ENCODE results near the gene HOXB3. TPM values are rescaled to one million over a fixed set of nuclear protein-coding genes. Genes with fewer than 3 reads are reported as not detected.

Gene HOXB3
- total RNA-seq, 4 donors from 2014 or later = 10.6 to 30.0 (median 18.0) TPM

DNA sequence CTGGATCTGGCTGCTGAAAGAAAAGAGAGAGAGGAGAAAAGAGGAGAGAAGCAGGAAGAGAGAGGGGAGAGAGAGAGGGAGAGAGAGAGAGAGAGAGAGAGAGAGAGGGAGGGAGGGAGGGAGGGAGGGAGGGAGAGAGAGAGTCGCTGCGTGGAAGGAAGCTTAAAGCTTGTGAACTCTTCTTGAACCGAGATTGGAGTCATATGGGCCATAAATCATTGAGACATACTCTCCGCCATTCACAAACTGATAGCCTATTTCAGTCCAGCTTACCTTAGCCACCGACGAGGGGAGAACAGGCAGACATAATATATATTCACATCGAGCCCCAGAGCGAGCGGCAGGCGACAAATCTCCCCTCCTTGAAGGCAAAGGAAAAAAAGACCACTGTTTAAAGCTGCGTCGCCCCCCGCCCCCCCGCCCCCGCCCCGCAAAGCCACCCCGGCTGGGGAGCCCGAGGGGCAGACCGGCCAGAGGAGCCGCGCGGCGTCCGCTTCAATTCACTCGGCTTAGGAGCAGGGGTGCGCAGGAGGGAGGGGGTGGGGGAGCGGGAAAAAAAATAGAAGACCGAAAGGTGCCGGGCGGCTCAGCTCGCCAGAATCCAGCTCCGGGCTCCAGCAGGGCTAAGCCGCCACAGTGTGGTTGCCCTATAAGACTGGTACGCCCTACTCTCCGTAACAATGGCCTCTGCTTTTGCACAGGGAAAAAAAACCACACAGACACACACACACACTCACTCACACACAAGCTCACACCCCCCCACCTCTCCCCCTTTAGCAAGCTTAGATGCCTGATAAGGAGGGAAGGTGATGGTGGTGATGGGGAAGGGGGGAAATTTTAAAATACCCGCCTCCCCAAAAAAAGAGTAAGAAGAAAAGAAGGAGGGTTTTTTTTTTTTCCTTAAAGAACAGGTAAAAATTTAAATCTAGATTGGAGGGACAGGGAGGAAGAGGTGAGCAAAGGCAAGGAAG, 34.5 kb downstream of the HOXB3 start:
- intact Hi-C loops (cut with DNase I; ENCODE audit: low total_unique reads) = no loop called here

DNA sequence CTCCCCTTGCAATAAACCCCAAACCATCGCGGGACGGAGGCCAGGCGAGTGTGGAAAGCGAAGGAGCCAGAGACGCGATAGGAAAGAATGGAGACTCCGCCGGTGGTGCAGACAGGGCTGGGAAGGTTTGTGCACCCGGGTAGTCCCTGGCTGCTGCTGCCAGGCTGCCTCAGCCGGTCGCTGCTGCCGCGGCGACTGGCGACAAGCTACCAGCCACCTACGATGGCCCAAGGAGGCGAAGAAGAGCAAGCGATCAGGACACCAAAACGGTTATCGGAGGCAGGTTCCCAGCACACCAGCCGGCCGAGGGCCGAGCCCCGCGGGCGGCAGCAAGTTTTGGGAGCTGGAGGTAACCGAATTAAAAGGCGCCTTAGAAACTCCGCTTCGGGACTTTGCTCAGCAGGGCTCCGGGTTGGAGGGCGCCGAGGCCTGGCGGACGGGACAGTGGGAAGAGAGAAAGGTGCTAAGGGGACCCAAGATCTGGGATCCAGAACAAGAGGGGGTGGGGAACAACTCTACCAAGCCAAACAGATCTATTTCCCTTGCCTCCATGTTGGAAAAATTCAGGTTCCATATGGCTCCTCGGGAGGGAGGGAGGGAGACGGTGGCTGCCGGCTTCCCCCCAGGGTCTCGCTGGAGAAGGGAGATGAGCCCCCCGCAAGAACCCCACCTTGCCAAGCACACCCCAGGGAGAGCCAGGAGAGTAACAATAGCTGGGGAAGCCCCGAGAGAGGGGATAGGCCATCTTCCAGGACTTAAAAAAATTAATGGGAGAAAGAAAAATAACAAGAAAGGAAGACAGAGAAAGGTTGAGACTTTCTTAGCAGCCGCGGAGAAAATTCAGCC, 35.4 kb downstream of the HOXB3 start:
- no peaks in the 10 kb centered on the region for H3K27me3 ChIP-seq
- no peak for TF ChIP-seq CTCF (IDR thresholded peaks at IDR 0.05)
- no peak for TF ChIP-seq POLR2A (IDR thresholded peaks at IDR 0.05)
- peak overlapping the region; percentile 67 to 86 for H3K27ac ChIP-seq
- peak overlapping the region; percentile 35 to 40 for H3K4me3 ChIP-seq
- no peaks in the 10 kb centered on the region for H3K36me3 ChIP-seq
- H3K9me3 ChIP-seq = no peaks in the 10 kb centered on the region
- peaks cover 3 to 8% of the 10 kb centered on the region in 2 donors for H3K4me1 ChIP-seq
- DNase-seq = no peak
- intact Hi-C loops (cut with DNase I; ENCODE audit: low total_unique reads) = no loop called here

More for the DNA sequence above, 34.5 kb downstream of the HOXB3 start:
- Histone ChIP-seq H3K27ac (peak overlapping the region; percentile 67 to 86), H3K4me1 (peaks cover 3 to 8% of the 10 kb centered on the region in 2 donors), H3K4me3 (peak overlapping the region; percentile 35 to 40), H3K36me3 (no peaks in the 10 kb centered on the region), H3K27me3 (no peaks in the 10 kb centered on the region), H3K9me3 (no peaks in the 10 kb centered on the region)
- peak in 1 of 2 donors; percentile 45 for DNase-seq
- TF ChIP-seq CTCF (IDR thresholded peaks at IDR 0.05) (peak; percentile 8 to 65 (median 20)), POLR2A (IDR thresholded peaks at IDR 0.05) (no peak)

DNA sequence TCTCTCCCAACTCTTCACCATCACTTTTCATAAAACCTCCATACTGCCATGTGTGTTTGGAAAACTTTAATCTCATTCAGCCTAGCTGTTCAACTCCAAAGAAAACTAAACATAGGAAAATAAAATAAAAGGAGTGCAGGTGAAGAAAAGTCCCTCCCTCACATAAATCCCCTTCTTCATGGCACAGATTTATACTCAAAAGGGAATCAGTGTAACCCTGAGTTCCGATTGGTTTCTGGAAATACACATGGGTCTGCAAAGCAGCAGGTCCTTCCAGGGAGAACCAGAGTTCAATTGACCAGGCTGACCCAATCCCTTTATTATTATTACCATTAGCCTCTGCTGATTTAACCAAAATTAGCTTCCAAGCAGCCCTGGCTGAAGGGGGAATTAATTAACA, 36.2 kb downstream of the HOXB3 start:
- no peak for DNase-seq
- Histone ChIP-seq H3K27ac (peak overlapping the region in 1 of 2 donors; percentile 86), H3K4me3 (no peak overlapping the region), H3K36me3 (no peaks in the 10 kb centered on the region), H3K27me3 (no peaks in the 10 kb centered on the region), H3K4me1 (peaks cover 5 to 8% of the 10 kb centered on the region in 2 donors), H3K9me3 (no peaks in the 10 kb centered on the region)
- TF ChIP-seq CTCF (IDR thresholded peaks at IDR 0.05) (no peak), POLR2A (IDR thresholded peaks at IDR 0.05) (no peak)
- intact Hi-C loops (cut with DNase I; ENCODE audit: low total_unique reads) = no loop called here

DNA sequence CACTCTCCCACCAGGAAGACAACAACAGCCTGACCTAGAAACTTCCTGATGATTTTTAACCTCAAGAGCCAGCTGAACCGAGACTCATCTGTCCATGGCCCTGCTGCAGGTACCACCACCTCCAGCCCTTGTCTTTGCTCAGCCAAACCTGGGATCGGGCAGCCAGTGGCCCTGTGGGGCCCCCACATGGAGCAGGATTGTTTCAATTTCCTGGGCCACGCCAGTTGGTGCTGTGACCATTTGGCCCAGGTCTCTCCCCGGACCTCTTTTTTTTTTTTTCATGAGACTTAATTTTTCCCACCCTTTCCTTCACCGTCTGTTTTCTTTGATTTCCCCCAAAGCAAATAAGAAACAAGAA, 36.9 kb downstream of the HOXB3 start:
- Histone ChIP-seq H3K4me3 (no peak overlapping the region), H3K36me3 (no peaks in the 10 kb centered on the region), H3K27me3 (no peaks in the 10 kb centered on the region), H3K9me3 (no peaks in the 10 kb centered on the region), H3K4me1 (peaks cover 8 to 10% of the 10 kb centered on the region in 2 donors), H3K27ac (no peak overlapping the region)
- DNase-seq = no peak
- intact Hi-C loops (cut with DNase I; ENCODE audit: low total_unique reads) = no loop called here
- TF ChIP-seq CTCF (IDR thresholded peaks at IDR 0.05) (no peak), POLR2A (IDR thresholded peaks at IDR 0.05) (no peak)
